GM10266 (cell line): ENCODE results near the gene CRIP2.

Experiments
- DNase-seq: peaks from one replicate; pipeline ENCODE4 v3.0.0; 2012; ENCODE audit errors: extremely low spot score
- TF ChIP-seq, protein P1 (sequence below): IDR thresholded peaks from 2 replicates; pipeline ENCODE4 v1.5.1; 2012; ENCODE audit warnings: mild to moderate bottlenecking, low read depth; ENCODE audit not compliant: control insufficient read depth, insufficient read depth; ENCODE audit errors: missing control alignments

CRIP2 gene

DNA sequence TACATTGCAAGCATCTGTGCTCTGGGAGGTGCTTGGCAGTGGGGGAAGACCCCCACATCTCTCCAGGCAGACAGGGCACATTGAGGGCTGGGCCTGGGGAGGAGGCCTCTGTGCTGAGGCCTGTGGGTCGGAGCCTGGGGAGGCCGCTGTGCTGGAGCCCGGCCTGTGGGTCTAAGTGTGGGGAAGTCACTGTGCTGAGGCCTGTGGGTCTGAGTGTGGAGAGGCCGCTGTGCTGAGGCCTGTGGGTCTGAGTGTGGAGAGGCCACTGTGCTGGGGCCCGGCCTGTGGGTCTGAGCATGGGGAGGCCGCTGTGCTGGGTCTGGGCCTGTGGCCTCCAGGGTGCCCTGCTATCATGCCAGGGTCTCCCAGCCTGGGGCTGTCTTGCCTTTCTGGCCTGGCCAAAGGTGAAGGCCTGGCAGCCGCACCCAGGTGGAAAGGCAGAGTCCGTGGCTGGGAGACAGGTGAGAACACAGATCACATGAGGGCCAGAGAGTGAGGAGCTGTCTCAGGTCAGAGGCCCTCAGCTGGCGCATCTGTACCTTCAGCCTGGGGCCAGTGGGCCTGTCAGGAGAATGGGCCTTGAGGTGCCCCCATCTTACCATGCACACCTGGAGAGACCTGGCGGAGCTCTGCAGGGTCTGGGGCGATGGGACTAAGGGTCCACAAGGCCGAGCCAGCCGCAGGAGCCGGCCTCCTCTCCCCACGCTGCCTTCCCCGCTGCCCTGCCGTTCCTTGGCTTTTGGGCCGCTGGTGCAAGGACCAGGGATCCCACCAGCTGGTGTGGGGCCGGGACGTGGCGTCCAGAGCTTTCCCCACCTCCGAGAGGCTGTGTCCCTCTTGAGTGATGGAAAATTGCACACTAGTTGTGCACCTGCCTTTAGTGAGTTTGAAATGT lies 18.6 kb upstream of the CRIP2 start:
- TF ChIP-seq, protein P1, sequence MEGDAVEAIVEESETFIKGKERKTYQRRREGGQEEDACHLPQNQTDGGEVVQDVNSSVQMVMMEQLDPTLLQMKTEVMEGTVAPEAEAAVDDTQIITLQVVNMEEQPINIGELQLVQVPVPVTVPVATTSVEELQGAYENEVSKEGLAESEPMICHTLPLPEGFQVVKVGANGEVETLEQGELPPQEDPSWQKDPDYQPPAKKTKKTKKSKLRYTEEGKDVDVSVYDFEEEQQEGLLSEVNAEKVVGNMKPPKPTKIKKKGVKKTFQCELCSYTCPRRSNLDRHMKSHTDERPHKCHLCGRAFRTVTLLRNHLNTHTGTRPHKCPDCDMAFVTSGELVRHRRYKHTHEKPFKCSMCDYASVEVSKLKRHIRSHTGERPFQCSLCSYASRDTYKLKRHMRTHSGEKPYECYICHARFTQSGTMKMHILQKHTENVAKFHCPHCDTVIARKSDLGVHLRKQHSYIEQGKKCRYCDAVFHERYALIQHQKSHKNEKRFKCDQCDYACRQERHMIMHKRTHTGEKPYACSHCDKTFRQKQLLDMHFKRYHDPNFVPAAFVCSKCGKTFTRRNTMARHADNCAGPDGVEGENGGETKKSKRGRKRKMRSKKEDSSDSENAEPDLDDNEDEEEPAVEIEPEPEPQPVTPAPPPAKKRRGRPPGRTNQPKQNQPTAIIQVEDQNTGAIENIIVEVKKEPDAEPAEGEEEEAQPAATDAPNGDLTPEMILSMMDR = no peak
- no peak for DNase-seq

GRCh38 chr14:105456736-105457617 lies 17.6 kb upstream of the CRIP2 start:
- TF ChIP-seq, protein P1 = no peak
- DNase-seq = no peak

DNA sequence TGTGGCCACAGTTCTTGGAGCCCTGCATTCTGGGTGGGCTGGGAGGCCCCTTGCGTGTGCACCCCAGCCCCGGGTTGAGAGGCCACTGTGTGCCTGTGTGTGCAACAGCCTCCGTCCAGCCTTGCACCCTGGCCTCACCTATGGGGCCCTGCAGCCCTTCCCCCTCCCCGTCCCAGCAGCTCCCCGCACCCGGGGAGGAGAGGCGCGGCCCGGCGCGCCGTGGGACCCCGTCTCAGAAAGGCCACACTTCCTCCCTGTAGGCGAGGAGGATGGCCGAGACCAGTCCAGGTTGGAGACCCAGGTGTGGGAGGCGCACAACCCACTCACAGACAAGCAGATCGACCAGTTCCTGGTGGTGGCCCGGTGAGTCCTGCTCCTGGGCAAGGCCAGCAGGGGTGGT lies 16.6 kb upstream of the CRIP2 start:
- no peak for DNase-seq
- TF ChIP-seq, protein P1 = no peak

GRCh38 chr14:105458571-105458970 lies 16.1 kb upstream of the CRIP2 start:
- DNase-seq = no peak
- TF ChIP-seq, protein P1 = no peak

GRCh38 chr14:105460116-105460515 lies 14.5 kb upstream of the CRIP2 start:
- TF ChIP-seq, protein P1 = no peak
- no peak for DNase-seq

DNA sequence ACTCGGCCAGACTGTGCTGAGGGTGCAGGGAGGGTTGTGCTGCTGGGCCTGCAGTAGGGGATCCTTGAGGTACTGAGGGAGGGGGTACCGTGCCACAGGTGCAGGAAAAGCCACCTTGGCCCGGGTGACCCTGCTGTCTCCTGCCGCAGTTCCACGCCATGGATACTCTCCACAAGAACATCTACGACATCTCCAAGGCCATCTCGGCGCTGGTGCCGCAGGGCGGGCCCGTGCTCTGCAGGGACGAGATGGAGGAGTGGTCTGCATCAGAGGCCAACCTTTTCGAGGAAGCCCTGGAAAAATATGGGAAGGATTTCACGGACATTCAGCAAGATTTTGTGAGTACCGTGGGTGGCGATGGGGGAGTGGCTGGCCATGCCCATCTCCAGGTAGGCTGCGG lies 14.0 kb upstream of the CRIP2 start:
- no peak for DNase-seq
- TF ChIP-seq, protein P1 = no peak
